Testis (tissue), 2 donors: ENCODE measurements around the gene LORICRIN.

ENCODE experiments used
- POLR2A ChIP-seq: fragments of 450-650 bp; IDR thresholded peaks from one replicate; pipeline ENCODE4 v1.6.1; 2017; ENCODE audit warnings: antibody characterized with exemption, mild to moderate bottlenecking, moderate library complexity
- TF ChIP-seq, protein P1 (sequence below), 3 experiments: fragments of 450-650 bp in 2 of 3; fragments of 200-600 bp in 1 of 3; sonication (generic) in 1 of 3; IDR thresholded peaks; one replicate each; pipeline ENCODE4 v1.5.1; 2016 to 2019; ENCODE audit warnings: antibody characterized with exemption in 3 of 3, mild to moderate bottlenecking in 2 of 3, moderate library complexity in 1 of 3

GRCh38 chr1:153248176-153248879 lies 11.2 kb upstream of the LORICRIN start:
- TF ChIP-seq, protein P1, sequence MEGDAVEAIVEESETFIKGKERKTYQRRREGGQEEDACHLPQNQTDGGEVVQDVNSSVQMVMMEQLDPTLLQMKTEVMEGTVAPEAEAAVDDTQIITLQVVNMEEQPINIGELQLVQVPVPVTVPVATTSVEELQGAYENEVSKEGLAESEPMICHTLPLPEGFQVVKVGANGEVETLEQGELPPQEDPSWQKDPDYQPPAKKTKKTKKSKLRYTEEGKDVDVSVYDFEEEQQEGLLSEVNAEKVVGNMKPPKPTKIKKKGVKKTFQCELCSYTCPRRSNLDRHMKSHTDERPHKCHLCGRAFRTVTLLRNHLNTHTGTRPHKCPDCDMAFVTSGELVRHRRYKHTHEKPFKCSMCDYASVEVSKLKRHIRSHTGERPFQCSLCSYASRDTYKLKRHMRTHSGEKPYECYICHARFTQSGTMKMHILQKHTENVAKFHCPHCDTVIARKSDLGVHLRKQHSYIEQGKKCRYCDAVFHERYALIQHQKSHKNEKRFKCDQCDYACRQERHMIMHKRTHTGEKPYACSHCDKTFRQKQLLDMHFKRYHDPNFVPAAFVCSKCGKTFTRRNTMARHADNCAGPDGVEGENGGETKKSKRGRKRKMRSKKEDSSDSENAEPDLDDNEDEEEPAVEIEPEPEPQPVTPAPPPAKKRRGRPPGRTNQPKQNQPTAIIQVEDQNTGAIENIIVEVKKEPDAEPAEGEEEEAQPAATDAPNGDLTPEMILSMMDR (IDR thresholded peaks at IDR 0.05), result no peak
- TF ChIP-seq POLR2A, result no peak
